Right cardiac atrium (tissue), 5 donors: ENCODE results near the gene CHP1. TPM values are rescaled to one million over a fixed set of nuclear protein-coding genes. Genes with fewer than 3 reads are reported as not detected.

Experiments used
- ATAC-seq, 2 donors: fragments of 200-7000 bp; cut with Tn5 transposase; one replicate each; pipeline versions ENCODE4 v1.8.0 to v1.9.1; 2020; ENCODE audit warnings: moderate library complexity in 2 of 2, mild to moderate bottlenecking in 1 of 2
- DNase-seq, 3 donors: peaks; one replicate each; pipeline ENCODE4 v3.0.0-alpha.2; 2020
- H3K27ac ChIP-seq: one replicate; pipeline ENCODE4 v1.5.1; 2013; ENCODE audit warnings: mild to moderate bottlenecking, low read length, control low read depth, moderate library complexity
- H3K27me3 ChIP-seq: one replicate; pipeline ENCODE4 v1.6.1; 2013; ENCODE audit not compliant: control insufficient read depth, insufficient read depth
- H3K4me1 ChIP-seq: one replicate; pipeline ENCODE4 v1.6.1; 2013; ENCODE audit warnings: low read length; ENCODE audit not compliant: control insufficient read depth, insufficient read depth
- H3K4me3 ChIP-seq: one replicate; pipeline ENCODE4 v1.5.1; 2013; ENCODE audit warnings: low read length, control low read depth
- H3K9me3 ChIP-seq: one replicate; pipeline ENCODE4 v1.6.1; 2013; ENCODE audit warnings: low read length; ENCODE audit not compliant: control insufficient read depth
- WGBS: extraction: QIAGEN DNeasy Blood & Tissue Kit; methylation state at CpG from one replicate; pipeline ENCODE4 v1.1.7; 2013; 5-methylcytosine and 5-hydroxymethylcytosine counted together
- intact Hi-C, 4 donors: fragments of 100-400 bp; cut with DNase I; formaldehyde crosslinking; loops; one replicate each; pipeline versions ENCODE4 v1.11.0 to v1.14.0; 2022 to 2023
- long read RNA-seq, 4 donors: library from polyadenylated mRNA; unstranded; transcript quantifications; one replicate each; pipeline ENCODE4 v2.0.0, GENCODE V29; 2020 to 2021
- polyA plus RNA-seq: library from polyadenylated mRNA; stranded (reverse); fragments of 200-250 nt; gene quantifications from one replicate; pipeline ENCODE4 v1.2.3, GENCODE V29; 2013
- total RNA-seq, 4 donors: library from RNA; stranded (reverse); fragmentation: NEBNext Ultra II Directional; extraction: Animal tissue kit (Norgen Biotek cat#: 25700); gene quantifications; one replicate each; pipeline ENCODE4 v1.2.1, GENCODE V29; 2021
- donor health status: healthy with polysubstance abuse.
- donor health status: DM: no; HTN: yes; CAD: no.
- donor health status: DM: no; HTN: no; CAD: no.
- donor health status: DM: no; HTN: yes; CAD: no; lungs with severe emphysema.
- donor health status: DM: yes; HTN: yes; CAD: no.

The CHP1 gene
- total RNA-seq (100 to 1,000 TPM in 3 of 4 donors, 10 to 100 TPM in 1; 91.2 to 129 (median 111) TPM), polyA plus RNA-seq (44.2 TPM)
- long read RNA-seq, donor 1, transcript CHP1-201 (7 exons, 3,329 nt), result major isoform, 42 of 63 reads
- long read RNA-seq, donor 1, partial matches to known transcripts, result 19 of 63 reads
- long read RNA-seq, donor 1, other reads (novel, unspliced or antisense), result 2 of 63 reads
- long read RNA-seq, donor 2, transcript CHP1-201 (7 exons, 3,329 nt), result major isoform, 11 of 14 reads
- long read RNA-seq, donor 2, partial matches to known transcripts, result 0 of 14 reads
- long read RNA-seq, donor 2, other reads (novel, unspliced or antisense), result 3 of 14 reads
- long read RNA-seq, donor 3, transcript CHP1-201 (7 exons, 3,329 nt), result major isoform, 26 of 83 reads
- long read RNA-seq, donor 3, partial matches to known transcripts, result 48 of 83 reads
- long read RNA-seq, donor 3, other reads (novel, unspliced or antisense), result 9 of 83 reads
- long read RNA-seq, donor 4, transcript CHP1-201 (7 exons, 3,329 nt), result major isoform, 30 of 34 reads
- long read RNA-seq, donor 4, partial matches to known transcripts, result 4 of 34 reads
- long read RNA-seq, donor 4, other reads (novel, unspliced or antisense), result 0 of 34 reads

DNA sequence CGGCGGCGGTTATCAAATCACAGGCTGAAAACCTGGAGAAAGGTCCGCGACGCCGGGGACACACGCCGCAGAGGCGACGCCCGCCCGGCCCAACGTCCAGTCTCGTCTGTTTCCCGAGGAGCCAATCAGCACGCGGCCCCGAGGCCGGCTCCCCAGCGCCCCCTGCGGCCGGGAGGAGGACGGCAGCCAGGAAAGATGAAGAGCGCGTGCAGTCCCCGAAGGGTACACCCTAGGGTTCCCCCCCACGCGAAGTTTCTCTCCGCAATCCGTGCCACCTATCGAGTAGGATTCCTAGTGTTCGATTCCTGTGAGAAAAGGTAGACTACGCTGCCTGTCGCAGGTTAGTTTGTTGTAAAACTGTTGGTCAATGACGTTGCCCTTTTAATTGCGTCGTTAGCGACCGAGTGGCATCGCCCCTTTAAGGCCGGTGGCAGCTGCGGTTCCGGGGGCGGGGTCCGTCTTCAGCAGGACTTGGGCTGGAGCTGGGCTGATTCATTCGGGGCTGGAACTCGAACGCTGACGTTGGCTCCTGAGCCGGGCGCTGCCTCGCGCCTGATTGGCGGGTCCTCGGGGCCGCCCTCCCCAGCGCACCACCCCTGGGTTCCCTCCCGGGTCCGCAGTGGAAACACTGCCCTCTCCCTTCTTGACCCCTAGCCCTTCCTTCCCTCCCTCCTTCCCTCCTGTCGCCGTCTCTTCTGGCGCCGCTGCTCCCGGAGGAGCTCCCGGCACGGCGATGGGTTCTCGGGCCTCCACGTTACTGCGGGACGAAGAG, at the start of gene CHP1, which contains the start of gene EXD1:
TSS of gene CHP1 (plus strand) at position 619 of the 772 bp plus-strand sequence. CDS start at position 734, 115 bp downstream.
TSS of gene EXD1 (minus strand) at position 108 of the 772 bp plus-strand sequence. CDS start 4,182 bp downstream, outside the sequence.
- DNase-seq (peak; percentile 99), ATAC-seq (peak; percentile 100)
- Histone ChIP-seq H3K27ac (peak within 1 kb of the TSS; percentile 93), H3K4me3 (peak within 1 kb of the TSS; percentile 53), H3K27me3 (no peaks in the 10 kb centered on the region), H3K9me3 (no peaks in the 10 kb centered on the region), H3K4me1 (peaks cover 7% of the 10 kb centered on the region)
- WGBS, result under 1% methylated on average over 72 of the region's 72 CpGs
- intact Hi-C loops, result no loop called here

DNA sequence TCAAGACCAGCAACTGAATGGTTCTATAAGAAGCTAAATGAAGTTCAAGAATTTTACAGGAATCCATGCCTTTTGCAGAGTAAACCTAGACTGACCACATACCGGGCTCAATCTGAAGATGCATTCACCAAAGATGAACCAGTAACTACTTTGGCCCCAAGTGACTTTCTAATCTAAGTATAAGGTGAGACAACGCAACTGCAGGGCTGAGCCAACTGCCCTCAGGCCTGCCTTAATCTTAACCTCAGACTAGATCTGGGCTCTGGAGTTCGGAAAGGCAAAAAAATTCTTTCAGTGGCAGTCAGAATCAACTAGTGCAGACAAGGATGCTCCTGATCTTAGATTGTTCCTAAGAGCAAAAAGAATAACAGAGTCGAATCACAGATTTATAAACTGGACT, 48.8 kb upstream of the CHP1 start:
- DNase-seq, result no peak
- H3K4me1 ChIP-seq, result no peaks in the 10 kb centered on the region
- no peaks in the 10 kb centered on the region for H3K9me3 ChIP-seq
- WGBS, result 66% methylated on average over 4 of the region's 4 CpGs
- H3K27ac ChIP-seq, result no peak overlapping the region
- ATAC-seq, result no peak
- no peaks in the 10 kb centered on the region for H3K27me3 ChIP-seq
- intact Hi-C loops, result loop anchor here in 1 of 4 donors (5.0 kb wide), 1 partner anchor 275 kb away; no protein-coding TSS in a partner anchor
- no peak overlapping the region for H3K4me3 ChIP-seq

DNA sequence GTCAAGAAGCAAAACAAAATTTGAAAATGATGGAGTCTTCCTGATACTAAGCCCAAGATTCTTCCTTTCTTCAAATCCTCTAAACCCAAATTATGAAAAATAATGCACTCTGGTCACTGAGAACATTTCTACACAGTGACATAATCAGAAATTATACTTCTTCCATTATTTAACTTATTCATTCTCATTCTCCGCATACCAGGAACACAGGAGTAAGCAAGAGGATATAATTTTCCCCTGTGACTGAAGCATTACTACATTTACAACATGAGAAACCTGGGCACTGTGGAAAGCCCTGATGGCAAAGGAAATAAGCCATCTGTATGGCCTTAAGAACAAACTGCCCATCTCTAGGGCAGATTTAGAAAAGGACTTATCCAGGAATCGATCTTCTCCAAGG, 47.5 kb upstream of the CHP1 start:
- Histone ChIP-seq H3K9me3 (no peaks in the 10 kb centered on the region), H3K4me1 (no peaks in the 10 kb centered on the region), H3K4me3 (no peak overlapping the region), H3K27ac (no peak overlapping the region), H3K27me3 (no peaks in the 10 kb centered on the region)
- intact Hi-C loops, result loop anchor here in 1 of 4 donors (5.0 kb wide), 1 partner anchor 276 kb away; no protein-coding TSS in a partner anchor
- DNase-seq (no peak), ATAC-seq (no peak)
- WGBS, result 52% methylated on average over 2 of the region's 2 CpGs

DNA sequence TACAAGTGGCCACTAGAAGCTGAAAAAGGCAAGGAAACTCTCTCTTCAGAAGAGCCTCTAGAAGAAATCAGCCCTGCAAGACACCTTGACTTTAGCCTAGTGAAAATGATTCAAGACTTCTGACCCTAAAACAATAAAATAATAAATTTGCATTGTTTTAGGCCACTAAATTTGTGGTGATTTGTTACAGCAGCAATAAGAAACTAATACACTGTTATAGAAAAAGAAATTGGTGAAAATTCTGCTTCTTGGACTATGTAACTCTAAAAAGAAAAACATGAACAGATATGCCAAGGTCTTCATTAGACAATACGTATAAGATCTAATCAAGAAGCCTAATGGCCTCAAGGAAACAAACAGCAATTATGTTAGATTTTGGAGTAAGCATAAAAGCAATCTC, 36.6 kb upstream of the CHP1 start:
- H3K4me1 ChIP-seq, result no peaks in the 10 kb centered on the region
- ATAC-seq (no peak), DNase-seq (no peak)
- 81% methylated on average over 1 of the region's 1 CpG for WGBS
- no peaks in the 10 kb centered on the region for H3K27me3 ChIP-seq
- intact Hi-C loops, result no loop called here
- H3K9me3 ChIP-seq, result no peaks in the 10 kb centered on the region
- no peak overlapping the region for H3K27ac ChIP-seq
- no peak overlapping the region for H3K4me3 ChIP-seq

DNA sequence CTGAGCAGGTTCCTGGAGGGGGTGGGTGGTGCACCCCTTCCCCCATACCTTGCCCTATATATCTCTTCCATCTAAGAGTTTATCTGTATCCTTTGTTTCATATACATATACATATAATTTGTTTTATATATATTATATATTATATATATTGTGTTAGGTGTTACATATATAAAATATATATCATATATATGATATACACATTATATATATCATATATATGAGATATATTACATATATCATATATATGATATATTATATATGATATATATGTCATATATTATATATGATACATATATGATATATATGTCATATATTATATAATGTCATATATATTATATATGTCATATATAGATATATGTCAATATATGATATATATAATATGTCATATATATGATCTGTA, 31.6 kb upstream of the CHP1 start:
- no peak overlapping the region for H3K4me3 ChIP-seq
- H3K9me3 ChIP-seq, result no peaks in the 10 kb centered on the region
- DNase-seq (no peak), ATAC-seq (no peak)
- H3K4me1 ChIP-seq, result no peaks in the 10 kb centered on the region
- intact Hi-C loops, result no loop called here
- H3K27ac ChIP-seq, result no peak overlapping the region
- no peaks in the 10 kb centered on the region for H3K27me3 ChIP-seq

DNA sequence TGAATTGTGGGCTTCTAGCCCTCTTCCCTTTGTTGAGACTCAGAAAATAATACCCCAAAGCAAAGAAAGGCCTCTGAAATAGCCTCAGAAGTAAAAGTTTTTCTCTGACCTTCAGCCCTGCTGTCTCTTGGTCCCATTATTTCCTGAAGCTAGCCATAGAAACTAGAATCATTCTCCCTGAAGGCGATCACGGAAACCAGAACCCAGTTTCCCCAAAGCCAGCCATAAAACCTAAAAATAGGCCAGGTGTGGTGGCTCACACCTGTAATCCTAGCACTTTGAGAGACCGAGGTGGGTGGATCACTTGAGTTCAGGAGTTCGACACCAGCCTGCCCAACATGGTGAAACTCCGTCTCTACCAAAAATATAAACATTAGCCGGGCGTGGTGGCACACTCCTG, 27.7 kb upstream of the CHP1 start:
- ATAC-seq (no peak), DNase-seq (no peak)
- Histone ChIP-seq H3K4me1 (no peaks in the 10 kb centered on the region), H3K9me3 (no peaks in the 10 kb centered on the region), H3K4me3 (no peak overlapping the region), H3K27ac (no peak overlapping the region), H3K27me3 (no peaks in the 10 kb centered on the region)
- intact Hi-C loops, result no loop called here
- 90% methylated on average over 7 of the region's 7 CpGs for WGBS

DNA sequence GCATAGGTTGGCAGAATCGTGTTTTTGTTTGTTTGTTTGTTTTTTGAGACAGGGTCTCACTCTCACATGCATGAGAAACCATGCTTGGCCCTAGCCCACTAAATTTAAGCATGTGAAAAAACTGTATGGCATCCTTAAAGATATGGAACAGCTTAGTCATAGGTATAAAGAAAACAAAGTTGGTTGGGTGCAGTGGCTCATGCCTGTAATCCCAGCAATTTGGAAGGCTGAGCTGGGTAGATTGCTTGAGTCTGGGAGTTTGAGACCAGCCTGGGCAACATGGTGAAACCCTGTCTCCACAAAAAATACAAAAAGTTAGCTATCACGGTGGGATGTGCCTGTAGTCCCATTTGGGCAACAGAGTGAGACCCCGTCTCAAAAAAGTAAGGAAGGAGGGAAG, 25.8 kb upstream of the CHP1 start:
- Histone ChIP-seq H3K4me3 (no peak overlapping the region), H3K27me3 (no peaks in the 10 kb centered on the region), H3K4me1 (no peaks in the 10 kb centered on the region), H3K9me3 (no peaks in the 10 kb centered on the region), H3K27ac (no peak overlapping the region)
- DNase-seq (no peak), ATAC-seq (no peak)
- 70% methylated on average over 3 of the region's 3 CpGs for WGBS
- intact Hi-C loops, result no loop called here

DNA sequence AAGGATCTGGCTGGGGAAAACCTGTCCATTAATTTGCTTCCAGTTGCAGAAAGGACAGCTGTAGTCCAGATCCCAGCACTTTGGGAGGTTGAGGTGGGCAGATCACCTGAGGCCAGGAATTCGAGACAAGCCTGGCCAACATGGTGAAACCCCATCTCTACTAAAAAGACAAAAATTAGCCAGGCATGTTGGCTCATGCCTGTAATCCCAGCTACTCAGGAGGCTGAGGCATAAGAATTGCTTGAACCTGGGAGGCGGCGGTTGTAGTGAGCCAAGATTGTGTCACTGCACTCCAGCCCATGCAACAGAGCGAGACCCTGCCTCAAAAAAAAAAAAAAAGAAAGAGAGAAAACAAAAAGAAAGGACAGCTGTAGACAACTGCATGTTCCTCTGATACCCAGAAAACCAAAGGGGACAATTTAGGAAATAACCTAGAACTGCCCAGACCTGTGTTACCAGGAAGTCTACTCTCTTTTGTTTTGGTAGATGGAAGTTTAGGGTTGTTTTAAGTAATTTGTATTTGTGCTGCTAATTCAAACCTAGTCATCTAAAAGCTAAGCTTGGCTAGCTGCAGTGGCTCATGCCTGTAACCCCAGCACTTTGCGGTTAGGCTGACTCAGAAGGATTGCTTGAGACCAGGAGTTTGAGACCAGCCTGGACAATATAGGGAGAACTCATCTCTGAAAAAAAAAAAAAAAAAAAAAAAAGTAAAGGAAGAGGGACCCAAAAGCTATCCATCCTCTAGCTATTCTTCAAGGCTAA, 23.2 kb upstream of the CHP1 start:
- Histone ChIP-seq H3K4me1 (no peaks in the 10 kb centered on the region), H3K27me3 (no peaks in the 10 kb centered on the region), H3K27ac (no peak overlapping the region), H3K9me3 (no peaks in the 10 kb centered on the region), H3K4me3 (no peak overlapping the region)
- intact Hi-C loops, result no loop called here
- DNase-seq (no peak), ATAC-seq (no peak)
- 86% methylated on average over 5 of the region's 5 CpGs for WGBS

DNA sequence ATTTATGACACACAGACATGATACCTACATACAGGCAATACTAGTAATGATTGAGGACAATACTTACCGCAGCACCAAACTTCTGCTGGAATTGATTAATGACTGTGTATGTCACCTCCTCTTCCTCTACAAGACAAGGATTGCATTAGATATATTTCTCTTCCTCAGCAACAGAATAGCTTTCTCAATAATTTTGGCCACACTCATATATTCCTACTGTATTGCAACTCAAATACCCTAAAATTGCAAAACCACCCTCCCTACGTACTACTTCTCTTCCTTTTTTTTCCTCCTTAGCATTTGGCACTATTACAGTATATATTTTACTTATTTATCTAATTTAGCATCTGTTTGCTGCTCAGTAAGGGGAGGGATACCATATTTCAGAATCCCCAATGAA, 15.4 kb upstream of the CHP1 start:
- DNase-seq (no peak), ATAC-seq (no peak)
- intact Hi-C loops, result no loop called here
- Histone ChIP-seq H3K9me3 (no peaks in the 10 kb centered on the region), H3K27me3 (no peaks in the 10 kb centered on the region), H3K4me3 (no peak overlapping the region), H3K27ac (no peak overlapping the region), H3K4me1 (no peaks in the 10 kb centered on the region)
- WGBS, result 68% methylated on average over 2 of the region's 2 CpGs

DNA sequence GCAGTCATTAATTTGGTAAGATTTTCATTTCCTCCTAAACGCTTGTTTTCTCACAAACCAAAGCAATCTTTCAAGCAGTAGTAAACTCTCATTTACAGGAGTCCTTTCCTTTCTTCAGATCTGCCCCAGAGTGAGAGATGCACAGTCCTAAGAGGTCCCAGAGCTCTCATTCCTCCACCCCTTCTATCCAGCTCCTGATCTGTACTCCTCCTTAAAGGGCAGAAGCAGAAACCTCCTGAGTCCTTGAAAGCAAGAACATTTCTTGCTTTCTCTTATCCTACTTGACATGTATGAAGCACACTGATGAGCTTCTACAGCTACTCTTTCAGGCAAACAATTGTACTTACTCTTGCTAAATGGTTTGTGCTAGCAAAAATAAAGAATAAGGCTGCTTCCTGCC, 12.2 kb upstream of the CHP1 start:
- Histone ChIP-seq H3K4me1 (no peaks in the 10 kb centered on the region), H3K4me3 (no peak overlapping the region), H3K9me3 (no peaks in the 10 kb centered on the region), H3K27ac (no peak overlapping the region), H3K27me3 (no peaks in the 10 kb centered on the region)
- ATAC-seq, result no peak
- intact Hi-C loops, result no loop called here
- DNase-seq, result no peak
- 37% methylated on average over 1 of the region's 1 CpG for WGBS
